IMR-90 (cell line): ENCODE data around the gene CAPN9.

Source experiments
- BHLHE40 ChIP-seq: fragments of 150-350 bp; IDR thresholded peaks from 2 replicates; pipeline ENCODE4 v1.6.1; 2016; ENCODE audit warnings: mild to moderate bottlenecking, low read depth, low read length
- CTCF ChIP-seq: conservative IDR thresholded peaks from 2 replicates; pipeline ENCODE4 v1.5.1; 2012; ENCODE audit warnings: mild to moderate bottlenecking, low read depth, low read length, improper control_type of control experiment
- MXI1 ChIP-seq: IDR thresholded peaks from 2 replicates; pipeline ENCODE4 v1.6.1; 2012; ENCODE audit warnings: low read depth, mild to moderate bottlenecking, low read length, moderate library complexity, borderline replicate concordance
- POLR2A ChIP-seq: IDR thresholded peaks from 2 replicates; pipeline ENCODE4 v1.6.1; 2012; ENCODE audit warnings: mild to moderate bottlenecking, low read depth, low read length
- RCOR1 ChIP-seq: IDR thresholded peaks from 2 replicates; pipeline ENCODE4 v1.6.1; 2012; ENCODE audit warnings: mild to moderate bottlenecking, low read length, improper control_type of control experiment; ENCODE audit not compliant: insufficient replicate concordance
- RFX5 ChIP-seq: IDR thresholded peaks from 2 replicates; pipeline ENCODE4 v1.8.0; 2012; ENCODE audit warnings: low read depth, mild to moderate bottlenecking, low read length, moderate library complexity
- SMC3 ChIP-seq: fragments of 150-350 bp; IDR thresholded peaks from 2 replicates; pipeline ENCODE4 v1.6.1; 2016; ENCODE audit warnings: low read depth, mild to moderate bottlenecking, antibody characterized with exemption, low read length, moderate library complexity
- TF ChIP-seq, protein P1 (sequence below): fragments of 150-350 bp; IDR thresholded peaks from 2 replicates; pipeline ENCODE4 v1.6.1; 2016; ENCODE audit warnings: low read depth, mild to moderate bottlenecking, low read length, moderate library complexity, borderline replicate concordance

DNA sequence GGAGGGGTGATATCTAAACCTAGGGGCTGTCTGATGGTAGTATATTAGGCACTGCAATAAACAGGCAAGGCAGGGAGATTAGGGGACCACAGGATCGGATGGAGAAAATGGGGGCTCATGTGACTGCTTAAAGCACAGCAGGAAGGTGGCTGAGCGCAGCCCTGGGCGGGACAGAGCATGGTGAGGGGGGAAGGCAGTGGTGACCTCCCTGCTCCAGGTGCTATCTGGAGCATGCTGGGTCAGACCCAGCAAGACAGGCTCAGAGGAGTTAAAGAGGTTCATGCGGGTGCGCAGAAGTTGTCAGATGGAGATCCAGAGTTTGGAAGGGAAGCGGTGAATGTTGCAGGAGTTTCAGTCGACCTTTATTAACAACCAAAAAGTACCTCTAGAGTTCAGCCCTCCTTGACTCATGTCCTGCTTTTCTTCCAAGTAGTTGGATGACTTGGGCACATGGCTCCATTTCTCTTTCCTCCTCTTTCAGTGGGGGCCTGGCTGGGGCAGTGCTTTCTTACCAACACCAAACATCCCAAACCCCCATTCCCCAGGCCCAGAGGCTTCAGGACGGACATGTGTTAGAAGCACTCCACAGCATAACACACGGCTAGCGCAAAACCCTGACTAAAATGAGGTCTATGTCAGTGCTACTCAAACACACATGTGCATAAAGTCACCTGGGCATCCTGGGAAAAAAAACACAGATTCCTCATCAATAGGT, 41.5 kb downstream of the CAPN9 start:
- TF ChIP-seq RCOR1 (no peak), POLR2A (no peak), CTCF (no peak), SMC3 (no peak), RFX5 (no peak), BHLHE40 (no peak), MXI1 (no peak)
- TF ChIP-seq, protein P1, sequence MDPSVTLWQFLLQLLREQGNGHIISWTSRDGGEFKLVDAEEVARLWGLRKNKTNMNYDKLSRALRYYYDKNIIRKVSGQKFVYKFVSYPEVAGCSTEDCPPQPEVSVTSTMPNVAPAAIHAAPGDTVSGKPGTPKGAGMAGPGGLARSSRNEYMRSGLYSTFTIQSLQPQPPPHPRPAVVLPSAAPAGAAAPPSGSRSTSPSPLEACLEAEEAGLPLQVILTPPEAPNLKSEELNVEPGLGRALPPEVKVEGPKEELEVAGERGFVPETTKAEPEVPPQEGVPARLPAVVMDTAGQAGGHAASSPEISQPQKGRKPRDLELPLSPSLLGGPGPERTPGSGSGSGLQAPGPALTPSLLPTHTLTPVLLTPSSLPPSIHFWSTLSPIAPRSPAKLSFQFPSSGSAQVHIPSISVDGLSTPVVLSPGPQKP: no peak
